ENCODE results near the gene CCDC144A.
"Not testable (repeated sequence)": the region's sequence is repeated elsewhere in the genome, so short reads cannot be mapped to it uniquely, and the experiment has no call there.

- not testable (repeated sequence) for TF ChIP-seq CTCF, POLR2A (IDR thresholded peaks at IDR 0.05)
Observed at GRCh38 chr17:16794215-16794614, 104.2 kb downstream of the CCDC144A start.

Measured in right lobe of liver (tissue), 4 donors.